Endothelial cell of umbilical vein (primary cell): ENCODE results near the gene KCNAB2. TPM values are rescaled to one million over a fixed set of nuclear protein-coding genes. Genes with fewer than 3 reads are reported as not detected.

Experiments used
- BruUV-seq: library from RNA; stranded (reverse); fragments of 400-500 nt; replicated peaks from 2 replicates; lab custom pipeline; 2021; lab: Mats Ljungman, UMichigan
- CTCF ChIA-PET: fragments of 300-600, 350-600 bp; sonication (Branson Sonifier 250); formaldehyde crosslinking; loops from one replicate; lab custom pipeline; 2021; ENCODE audit warnings: antibody characterized with exemption, inconsistent platforms; lab: Charles Lee
- POLR2A ChIA-PET: fragments of 300-600, 350-600 bp; sonication (Branson Sonifier 250); formaldehyde crosslinking; loops from one replicate; lab custom pipeline; 2021; ENCODE audit warnings: antibody characterized with exemption, inconsistent platforms; lab: Charles Lee
- DNase-seq: peaks from one replicate; pipeline ENCODE4 v3.0.0-alpha.2; 2011; ENCODE audit warnings: low read depth, low spot score
- FAIRE-seq: peaks from 2 replicates; lab custom pipeline; 2011; peaks lifted over from hg19 to GRCh38; lab: Jason Lieb, UNC
- H2AFZ ChIP-seq: 2 replicates; pipeline ENCODE4 v1.6.0; 2012; ENCODE audit warnings: low read depth, low read length, control low read depth, inconsistent platforms
- H3K27ac ChIP-seq: 2 replicates; pipeline ENCODE4 v1.5.1; 2011; ENCODE audit warnings: low read depth, mild to moderate bottlenecking, control low read depth, low read length, moderate library complexity; ENCODE audit not compliant: insufficient read depth
- H3K27me3 ChIP-seq, 2 experiments: 2 replicates each; pipeline versions ENCODE4 v1.6.0 to v1.6.1; 2011; ENCODE audit warnings: low read length in 2 of 2, mixed read lengths in 1 of 2; ENCODE audit not compliant: control insufficient read depth in 2 of 2, insufficient read depth in 2 of 2
- H3K36me3 ChIP-seq, 2 experiments: 2 replicates in 1 of 2; 3 replicates in 1 of 2; pipeline ENCODE4 v1.5.1; 2011; ENCODE audit warnings: low read length in 2 of 2, mild to moderate bottlenecking in 1 of 2, moderate library complexity in 1 of 2; ENCODE audit not compliant: control insufficient read depth in 2 of 2, insufficient read depth in 2 of 2; ENCODE audit errors: extremely low read depth in 1 of 2
- H3K4me1 ChIP-seq: 3 replicates; pipeline ENCODE4 v1.5.1; 2011; ENCODE audit warnings: mild to moderate bottlenecking, low read length; ENCODE audit not compliant: control insufficient read depth, insufficient read depth; ENCODE audit errors: extremely low read depth
- H3K4me2 ChIP-seq: 2 replicates; pipeline ENCODE4 v1.6.1; 2011; ENCODE audit warnings: low read length, control low read depth, mixed read lengths; ENCODE audit not compliant: insufficient read depth
- H3K4me3 ChIP-seq, 3 experiments: fragments of 200-600 bp in 1 of 3; sonication (generic), shearing (Covaris generic) in 1 of 3; replicated peaks in 1 of 3; 2 replicates each; pipeline ENCODE4 v1.5.1; 2011 to 2016; ENCODE audit warnings: control low read depth in 3 of 3, low read length in 3 of 3, mild to moderate bottlenecking in 2 of 3, inconsistent platforms in 1 of 3, low read depth in 1 of 3, moderate library complexity in 1 of 3; ENCODE audit not compliant: insufficient read depth in 1 of 3
- H3K79me2 ChIP-seq: 2 replicates; pipeline ENCODE4 v1.6.0; 2012; ENCODE audit warnings: low read length, inconsistent platforms; ENCODE audit not compliant: control insufficient read depth, insufficient read depth
- H3K9ac ChIP-seq: replicated peaks from 2 replicates; pipeline ENCODE3; 2011; ENCODE audit warnings: low read length, control low read depth; ENCODE audit not compliant: insufficient read depth; ENCODE audit errors: extremely low read depth
- H3K9me1 ChIP-seq: replicated peaks from 3 replicates; pipeline ENCODE4 v1.6.0; 2011; ENCODE audit warnings: mild to moderate bottlenecking, low read length; ENCODE audit not compliant: control insufficient read depth, insufficient read depth; ENCODE audit errors: extremely low read depth
- H3K9me3 ChIP-seq: replicated peaks from 2 replicates; pipeline ENCODE4 v1.5.1; 2012; ENCODE audit warnings: low read length, inconsistent platforms; ENCODE audit not compliant: control insufficient read depth, insufficient read depth
- H4K20me1 ChIP-seq: replicated peaks from 2 replicates; pipeline ENCODE3; 2011; ENCODE audit warnings: mild to moderate bottlenecking, low read length; ENCODE audit not compliant: control insufficient read depth, insufficient read depth; ENCODE audit errors: extremely low read depth
- EZH2 ChIP-seq: IDR thresholded peaks from 2 replicates; pipeline ENCODE4 v1.6.1; 2012; ENCODE audit warnings: borderline replicate concordance, low read depth, mild to moderate bottlenecking, moderate library complexity, low read length, inconsistent platforms; ENCODE audit not compliant: severe bottlenecking
- FOS ChIP-seq: IDR thresholded peaks from 2 replicates; pipeline ENCODE4 v1.6.1; 2011; ENCODE audit warnings: mild to moderate bottlenecking, low read length, moderate library complexity, borderline replicate concordance; ENCODE audit not compliant: insufficient read depth
- GATA2 ChIP-seq: IDR thresholded peaks from 2 replicates; pipeline ENCODE4 v1.7.0; 2011; ENCODE audit warnings: low read depth, mild to moderate bottlenecking, moderate library complexity, mixed read lengths, low read length; ENCODE audit not compliant: insufficient read length, insufficient read depth
- JUN ChIP-seq: IDR thresholded peaks from 2 replicates; pipeline ENCODE4 v1.6.1; 2011; ENCODE audit warnings: borderline replicate concordance, low read depth; ENCODE audit not compliant: insufficient read length, insufficient read depth
- MYC ChIP-seq: IDR thresholded peaks from one replicate; pipeline ENCODE4 v1.6.1; 2011; ENCODE audit warnings: mild to moderate bottlenecking, low read depth, low read length
- POLR2A ChIP-seq: IDR thresholded peaks from 2 replicates; pipeline ENCODE4 v1.6.1; 2012; ENCODE audit warnings: low read depth, mild to moderate bottlenecking, control low read depth, low read length
- POLR2AphosphoS5 ChIP-seq: IDR thresholded peaks from 2 replicates; pipeline ENCODE4 v1.6.1; 2012; ENCODE audit warnings: low read depth, mild to moderate bottlenecking, control low read depth, low read length, moderate library complexity; ENCODE audit not compliant: insufficient read depth
- dilution Hi-C: fragments of 300-500 bp; cut with MboI; formaldehyde crosslinking; loops from one replicate; pipeline ENCODE4 v1.15.0; 2019; ENCODE audit warnings: low sequenced_read_pairs; ENCODE audit not compliant: extremely low pct_ligation_motif_present
- intact Hi-C: fragments of 100-400 bp; cut with micrococcal nuclease; formaldehyde crosslinking; loops from one replicate; pipeline ENCODE4 v1.10.0; 2022
- polyA plus RNA-seq, 4 experiments: library from polyadenylated mRNA; depleted of rRNA in 3 of 4; stranded (reverse) in 3 of 4; unstranded in 1 of 4; fragments of >200 nt; gene quantifications; 2 replicates each; pipeline versions ENCODE4 v1.2.1 to v1.2.3, GENCODE V29; 2011 to 2012; ENCODE audit warnings: missing spikeins in 1 of 4
- total RNA-seq: library from RNA; stranded (reverse); gene quantifications from 2 replicates; pipeline ENCODE4 v1.2.3, GENCODE V29; 2021
- TF ChIP-seq, protein P1 (sequence below), 2 donors: IDR thresholded peaks; 1 replicate in 1 of 2; 2 replicates in 1 of 2; pipeline ENCODE4 v1.5.1; 2011; ENCODE audit warnings: low read length in 2 of 2, mild to moderate bottlenecking in 2 of 2, moderate library complexity in 2 of 2, control low read depth in 1 of 2, inconsistent platforms in 1 of 2, low read depth in 1 of 2; ENCODE audit not compliant: insufficient read depth in 1 of 2; ENCODE audit errors: extremely low read depth in 1 of 2
- TF ChIP-seq, protein P2 (sequence below): IDR thresholded peaks from 2 replicates; pipeline ENCODE4 v1.6.1; 2011; ENCODE audit not compliant: insufficient read depth, insufficient read length

KCNAB2 gene
- total and polyA plus RNA-seq, 2 donors (not counting 3 experiments of a cell fraction or from before 2014, with no cell fraction given): 2.4 to 3.8 TPM

DNA sequence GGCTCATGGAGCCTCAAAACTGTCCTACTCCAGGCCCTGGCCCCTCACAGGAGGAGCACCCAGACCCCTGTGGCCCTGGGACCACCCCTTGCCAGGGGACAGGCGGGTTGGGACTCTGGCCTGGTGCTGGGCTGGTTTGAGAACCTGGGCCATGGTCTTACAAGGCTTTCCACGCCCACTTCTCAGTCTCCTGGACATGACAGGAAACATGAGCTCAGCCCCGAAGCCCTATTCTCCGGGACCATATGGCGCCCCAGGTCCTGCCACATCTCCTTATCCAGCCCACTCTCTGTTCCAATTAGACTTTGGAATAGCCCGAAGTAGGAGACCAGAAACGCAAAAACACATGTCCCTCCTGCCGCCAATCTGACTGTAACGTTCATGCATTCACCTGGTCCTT is 47.9 kb downstream of the KCNAB2 start:
- ChIA-PET POLR2A (no interaction called here), CTCF (interaction anchor here (1.0 to 1.3 kb wide), 2 partner anchors 11 to 35 kb away, joined by 3 read pairs; no protein-coding TSS in a partner anchor)
- H3K4me2 ChIP-seq: no peak overlapping the region
- H3K9ac ChIP-seq: no peak overlapping the region
- no peaks in the 10 kb centered on the region for H3K36me3 ChIP-seq
- TF ChIP-seq, protein P1, sequence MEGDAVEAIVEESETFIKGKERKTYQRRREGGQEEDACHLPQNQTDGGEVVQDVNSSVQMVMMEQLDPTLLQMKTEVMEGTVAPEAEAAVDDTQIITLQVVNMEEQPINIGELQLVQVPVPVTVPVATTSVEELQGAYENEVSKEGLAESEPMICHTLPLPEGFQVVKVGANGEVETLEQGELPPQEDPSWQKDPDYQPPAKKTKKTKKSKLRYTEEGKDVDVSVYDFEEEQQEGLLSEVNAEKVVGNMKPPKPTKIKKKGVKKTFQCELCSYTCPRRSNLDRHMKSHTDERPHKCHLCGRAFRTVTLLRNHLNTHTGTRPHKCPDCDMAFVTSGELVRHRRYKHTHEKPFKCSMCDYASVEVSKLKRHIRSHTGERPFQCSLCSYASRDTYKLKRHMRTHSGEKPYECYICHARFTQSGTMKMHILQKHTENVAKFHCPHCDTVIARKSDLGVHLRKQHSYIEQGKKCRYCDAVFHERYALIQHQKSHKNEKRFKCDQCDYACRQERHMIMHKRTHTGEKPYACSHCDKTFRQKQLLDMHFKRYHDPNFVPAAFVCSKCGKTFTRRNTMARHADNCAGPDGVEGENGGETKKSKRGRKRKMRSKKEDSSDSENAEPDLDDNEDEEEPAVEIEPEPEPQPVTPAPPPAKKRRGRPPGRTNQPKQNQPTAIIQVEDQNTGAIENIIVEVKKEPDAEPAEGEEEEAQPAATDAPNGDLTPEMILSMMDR (IDR thresholded peaks at IDR 0.05; ENCODE audit: extremely low read depth in 1 of 2, insufficient read depth in 1 of 2, low read depth in 1 of 2, low read length in 2 of 2): no peak
- TF ChIP-seq, protein P2, sequence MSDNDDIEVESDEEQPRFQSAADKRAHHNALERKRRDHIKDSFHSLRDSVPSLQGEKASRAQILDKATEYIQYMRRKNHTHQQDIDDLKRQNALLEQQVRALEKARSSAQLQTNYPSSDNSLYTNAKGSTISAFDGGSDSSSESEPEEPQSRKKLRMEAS: no peak
- TF ChIP-seq JUN (no peak), EZH2 (no peak), MYC (no peak), POLR2A (no peak), POLR2AphosphoS5 (no peak), FOS (no peak), GATA2 (no peak)
- H2AFZ ChIP-seq: no peak overlapping the region
- no peak overlapping the region for H3K27ac ChIP-seq
- H4K20me1 ChIP-seq: no peaks in the 10 kb centered on the region
- no peaks in the 10 kb centered on the region for H3K27me3 ChIP-seq
- BruUV-seq: no TSS peak
- no peak for FAIRE-seq
- intact Hi-C loops: no loop called here
- no peaks in the 10 kb centered on the region for H3K9me1 ChIP-seq
- DNase-seq: no peak
- H3K4me1 ChIP-seq: no peaks in the 10 kb centered on the region
- dilution Hi-C loops: no loop called here
- H3K79me2 ChIP-seq: no peaks in the 10 kb centered on the region
- H3K9me3 ChIP-seq: no peaks in the 10 kb centered on the region
- H3K4me3 ChIP-seq: no peak overlapping the region
